Sciatic nerve (tissue), 2 donors: ENCODE measurements around the gene CYP2W1. TPM values are rescaled to one million over a fixed set of nuclear protein-coding genes. Genes with fewer than 3 reads are reported as not detected.

Experiments
- ATAC-seq: fragments of 200-7000 bp; cut with Tn5 transposase; one replicate; pipeline ENCODE4 v1.9.1; 2020; ENCODE audit warnings: mild to moderate bottlenecking, moderate library complexity
- DNase-seq: peaks from one replicate; pipeline ENCODE4 v3.0.0-alpha.2; 2020; ENCODE audit warnings: low spot score
- intact Hi-C: fragments of 100-400 bp; cut with DNase I; formaldehyde crosslinking; loops from one replicate; pipeline ENCODE4 v1.14.2; 2022
- total RNA-seq: library from RNA; stranded (reverse); fragmentation: NEBNext Ultra II Directional; extraction: Animal tissue kit (Norgen Biotek cat#: 25700); gene quantifications from one replicate; pipeline ENCODE4 v1.2.1, GENCODE V29; 2021
- donor health status: DM: no; HTN: no; CAD: no.
- donor health status: DM: no; HTN: no; CAD: no.

CYP2W1 gene
- total RNA-seq, 1 donor from 2014 or later, result 1.6 TPM

- no peak for DNase-seq
- ATAC-seq, result peak; percentile 71
- intact Hi-C loops, result no loop called here
Measured at GRCh38 chr7:977326-978048, 5.5 kb upstream of the CYP2W1 start.

- intact Hi-C loops, result no loop called here
- DNase-seq (no peak), ATAC-seq (no peak)
Measured at GRCh38 chr7:978049-978346, 5.0 kb upstream of the CYP2W1 start.

DNA sequence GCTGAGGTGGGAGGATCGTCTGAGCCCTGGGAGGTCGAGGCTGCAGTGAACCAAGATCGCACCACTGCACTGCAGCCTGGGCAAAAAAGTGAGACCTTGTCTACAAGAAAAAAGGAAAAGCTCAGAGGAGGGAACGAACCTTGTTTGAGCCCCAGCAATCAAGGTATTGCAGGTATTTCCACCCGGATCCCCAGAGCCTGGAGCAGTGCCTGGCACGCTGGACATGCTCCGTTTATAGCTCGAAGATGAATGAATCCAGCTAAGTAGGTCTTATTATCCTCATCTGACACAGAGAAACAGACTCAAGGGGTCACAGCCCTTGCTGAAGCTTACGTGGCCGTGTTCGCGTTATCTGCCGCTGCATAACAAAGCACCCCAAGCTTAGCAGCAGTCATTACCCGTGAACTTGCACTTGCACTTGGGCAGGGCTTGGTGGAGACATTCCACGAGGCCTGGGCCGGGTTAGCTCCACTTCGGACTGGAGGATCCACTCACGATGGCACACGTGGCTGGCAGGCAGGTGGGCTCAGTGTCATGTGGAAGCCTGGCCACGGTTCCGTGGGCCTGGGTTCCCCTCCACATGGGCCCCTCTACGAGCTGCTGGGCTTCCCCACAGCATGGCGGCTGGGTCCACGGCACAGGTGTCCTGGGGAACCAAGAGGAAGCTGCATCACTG, 4.4 kb upstream of the CYP2W1 start:
- no peak for DNase-seq
- intact Hi-C loops, result no loop called here
- no peak for ATAC-seq

- intact Hi-C loops, result no loop called here
- ATAC-seq (no peak), DNase-seq (no peak)
Measured at GRCh38 chr7:979151-979550, 3.8 kb upstream of the CYP2W1 start.

- ATAC-seq, result no peak
- intact Hi-C loops, result no loop called here
- DNase-seq, result no peak
Measured at GRCh38 chr7:979886-980571, 3.0 kb upstream of the CYP2W1 start.

- DNase-seq (no peak), ATAC-seq (no peak)
- intact Hi-C loops, result no loop called here
Measured at GRCh38 chr7:981793-982510, 1.0 kb upstream of the CYP2W1 start.

GRCh38 chr7:982511-983003, 424 bp upstream of the CYP2W1 start:
- ATAC-seq (no peak), DNase-seq (no peak)
- intact Hi-C loops, result no loop called here

- ATAC-seq (no peak), DNase-seq (no peak)
- intact Hi-C loops, result no loop called here
Measured at GRCh38 chr7:983616-984071, 663 bp downstream of the CYP2W1 start.

DNA sequence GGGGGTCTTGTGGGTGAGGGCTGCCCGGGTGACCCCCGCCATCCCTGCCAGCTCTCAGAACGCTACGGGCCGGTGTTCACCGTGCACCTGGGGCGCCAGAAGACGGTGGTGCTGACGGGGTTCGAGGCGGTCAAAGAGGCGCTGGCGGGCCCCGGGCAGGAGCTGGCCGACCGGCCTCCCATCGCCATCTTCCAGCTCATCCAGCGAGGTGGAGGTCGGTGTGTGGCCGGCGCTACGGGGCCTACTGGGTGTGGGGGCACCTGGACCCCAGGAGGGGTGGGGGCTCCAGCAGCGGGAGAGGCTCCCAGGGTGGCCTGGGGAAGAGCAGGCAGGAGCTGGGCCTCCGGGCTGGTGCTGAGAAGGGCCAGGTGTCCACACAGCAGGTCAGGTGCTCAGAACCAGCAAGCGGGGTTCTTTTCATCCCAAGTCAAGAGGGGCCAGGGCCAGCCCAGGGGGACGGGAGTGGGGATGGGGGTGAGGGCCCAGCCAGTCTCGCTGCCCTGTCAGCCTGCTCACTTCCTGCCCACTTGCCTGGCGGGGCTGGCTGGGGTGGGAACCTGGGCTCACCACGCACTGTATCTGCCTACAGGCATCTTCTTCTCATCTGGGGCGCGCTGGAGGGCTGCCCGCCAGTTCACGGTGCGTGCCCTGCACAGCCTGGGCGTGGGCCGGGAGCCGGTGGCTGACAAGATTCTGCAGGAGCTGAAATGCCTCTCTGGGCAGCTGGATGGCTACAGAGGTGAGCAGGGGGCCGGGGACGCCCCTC, 1.6 kb downstream of the CYP2W1 start:
- ATAC-seq (no peak), DNase-seq (no peak)
- intact Hi-C loops, result no loop called here

DNA sequence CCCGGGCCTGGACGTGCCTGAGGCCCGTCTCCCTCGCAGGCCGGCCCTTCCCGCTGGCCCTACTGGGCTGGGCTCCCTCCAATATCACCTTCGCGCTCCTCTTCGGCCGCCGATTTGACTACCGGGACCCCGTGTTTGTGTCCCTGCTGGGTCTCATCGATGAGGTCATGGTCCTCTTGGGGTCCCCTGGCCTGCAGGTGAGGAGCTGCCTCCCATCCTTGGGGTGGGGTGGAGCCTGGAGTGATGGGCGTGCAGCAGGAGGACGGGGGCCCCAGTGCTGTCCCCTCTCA, 2.1 kb downstream of the CYP2W1 start:
- intact Hi-C loops, result no loop called here
- DNase-seq (no peak), ATAC-seq (no peak)

GRCh38 chr7:985915-986741, 3.1 kb downstream of the CYP2W1 start:
- intact Hi-C loops, result no loop called here
- no peak for DNase-seq
- ATAC-seq, result no peak

- DNase-seq, result no peak
- no peak for ATAC-seq
- intact Hi-C loops, result no loop called here
Measured at GRCh38 chr7:986766-987751, 4.1 kb downstream of the CYP2W1 start.

DNA sequence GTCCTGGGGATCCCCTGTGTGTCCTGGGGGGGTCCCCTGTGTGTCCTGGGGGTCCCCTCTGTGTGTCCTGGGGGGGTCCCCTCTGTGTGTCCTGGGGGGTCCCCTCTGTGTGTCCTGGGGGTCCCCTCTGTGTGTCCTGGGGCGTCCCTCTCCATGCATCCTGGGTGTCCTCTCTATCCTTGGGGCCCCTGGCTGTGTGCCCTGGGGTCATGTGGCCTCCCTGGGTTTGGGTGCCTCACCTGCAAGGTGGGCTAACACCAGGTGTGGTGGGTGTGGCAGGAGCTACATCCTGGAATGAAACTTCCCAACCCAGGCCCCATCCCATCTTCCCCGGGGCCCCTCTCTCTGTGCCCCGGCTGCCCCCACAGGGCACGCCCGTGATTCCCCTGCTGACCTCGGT, 4.9 kb downstream of the CYP2W1 start:
- intact Hi-C loops, result no loop called here
- DNase-seq, result no peak
- ATAC-seq, result no peak

DNA sequence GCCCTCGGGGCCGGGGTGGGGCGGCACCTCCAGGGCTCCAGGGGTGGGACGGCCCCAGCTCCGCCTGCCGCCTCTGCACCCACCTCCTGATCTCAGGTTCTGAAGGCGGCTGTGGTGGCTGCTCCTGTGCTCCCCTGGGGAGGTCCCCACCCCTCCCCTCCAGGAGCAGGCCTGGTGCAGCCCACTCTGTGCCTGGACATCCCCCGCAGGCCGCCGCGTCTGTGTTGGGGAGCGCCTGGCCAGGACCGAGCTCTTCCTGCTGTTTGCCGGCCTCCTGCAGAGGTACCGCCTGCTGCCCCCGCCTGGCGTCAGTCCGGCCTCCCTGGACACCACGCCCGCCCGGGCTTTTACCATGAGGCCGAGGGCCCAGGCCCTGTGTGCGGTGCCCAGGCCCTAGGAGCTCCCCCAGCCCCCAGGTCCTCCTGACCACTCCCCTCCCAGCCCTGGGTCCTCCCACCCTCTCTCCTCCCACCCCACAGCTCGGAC, 5.5 kb downstream of the CYP2W1 start:
- ATAC-seq, result no peak
- intact Hi-C loops, result no loop called here
- no peak for DNase-seq

GRCh38 chr7:988963-989529, 6.1 kb downstream of the CYP2W1 start:
- intact Hi-C loops, result no loop called here
- DNase-seq (no peak), ATAC-seq (no peak)

DNA sequence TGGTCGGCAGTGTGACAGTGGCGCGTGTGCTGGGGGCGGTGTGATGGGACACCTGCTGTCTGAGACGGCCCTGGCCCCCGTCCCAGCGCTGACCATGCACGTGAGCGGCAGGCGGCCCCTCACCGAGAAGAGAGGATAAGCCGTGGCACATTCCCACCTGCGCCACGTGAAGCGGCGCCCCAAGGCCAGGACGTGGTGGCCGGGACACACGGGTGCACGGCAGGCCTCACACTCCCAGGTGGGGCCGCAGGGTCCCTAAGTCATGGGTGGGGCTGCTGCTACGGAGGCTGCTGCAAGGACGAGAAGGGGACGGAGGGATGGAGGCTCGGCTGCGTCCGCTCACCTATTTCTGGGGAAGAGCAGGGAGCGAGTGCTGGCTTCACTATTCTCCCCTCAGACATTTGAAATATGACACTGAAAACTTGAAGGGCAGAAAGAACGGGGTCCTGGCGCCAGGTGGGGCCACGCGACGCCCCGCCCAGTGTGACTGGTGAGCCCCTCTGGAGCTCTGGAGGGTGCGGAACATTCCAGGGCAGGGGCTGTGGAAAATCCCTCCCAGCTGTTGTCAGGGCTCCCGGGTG, 7.5 kb downstream of the CYP2W1 start:
- DNase-seq (no peak), ATAC-seq (no peak)
- intact Hi-C loops, result no loop called here
